Measurements from ENCODE around the gene CELF2.

DNA sequence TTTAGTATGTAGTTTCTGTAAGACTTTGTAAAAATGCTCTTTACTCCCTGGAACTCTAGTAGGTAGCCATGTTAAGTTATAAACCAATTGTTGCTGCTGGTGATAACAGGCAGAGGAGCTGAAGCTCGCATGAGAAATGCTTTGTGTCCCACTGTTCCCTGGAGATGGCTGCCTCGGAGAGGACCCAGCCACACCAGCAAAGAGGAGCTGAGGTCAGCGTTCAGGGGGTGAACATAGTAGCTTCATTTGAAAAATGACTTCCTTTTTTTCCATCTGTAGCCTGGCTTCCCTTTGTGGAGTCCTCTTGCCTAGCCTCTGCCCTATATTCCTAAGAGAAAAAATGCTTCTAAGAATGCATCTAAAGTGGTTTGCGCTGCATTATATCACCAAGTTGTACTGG lies 20.3 kb downstream of the CELF2 start:
- no peak for TF ChIP-seq EZH2 (IDR thresholded peaks at IDR 0.05; ENCODE audit: borderline replicate concordance, low read depth, low read length, poor library complexity, severe bottlenecking)
- no peak for TF ChIP-seq CTCF (conservative IDR thresholded peaks at IDR 0.05; ENCODE audit: low read depth, low read length)
